Erythroblast (primary cell): ENCODE measurements around the gene AKAP13.

Experiments
- GATA1 ChIP-seq: IDR thresholded peaks from 2 replicates; pipeline ENCODE4 v1.6.1; 2011; ENCODE audit warnings: low read depth, mild to moderate bottlenecking, control low read depth, low read length, moderate library complexity
- POLR2A ChIP-seq: IDR thresholded peaks from 2 replicates; pipeline ENCODE4 v1.6.1; 2011; ENCODE audit warnings: mild to moderate bottlenecking, low read length

GRCh38 chr15:85400606-85401005, 20.2 kb downstream of the AKAP13 start:
- TF ChIP-seq POLR2A (no peak), GATA1 (no peak)
